ENCODE results near the gene VAV3.

Gene VAV3

DNA sequence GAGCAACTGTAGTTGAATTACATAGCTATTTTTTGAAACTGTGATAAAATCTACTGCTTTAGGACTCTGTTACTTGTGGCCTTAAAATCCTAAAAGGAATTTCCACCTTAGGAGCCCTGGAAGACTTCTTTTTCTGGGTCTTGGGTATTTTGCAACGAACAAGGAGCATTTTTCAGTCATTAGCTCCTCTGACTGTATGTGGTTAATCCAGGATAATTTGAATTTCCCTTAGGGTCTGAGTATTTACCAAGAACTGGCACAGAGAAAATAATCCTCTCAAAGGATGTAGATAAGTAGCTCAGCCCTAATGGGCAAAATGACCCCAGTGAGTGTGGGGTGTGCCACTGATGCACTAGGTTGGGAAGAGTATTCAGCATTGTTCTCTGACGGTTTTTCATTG, 170.4 kb downstream of the VAV3 start:
- no peak for DNase-seq (ENCODE audit: low spot score)
- TF ChIP-seq, protein P1, sequence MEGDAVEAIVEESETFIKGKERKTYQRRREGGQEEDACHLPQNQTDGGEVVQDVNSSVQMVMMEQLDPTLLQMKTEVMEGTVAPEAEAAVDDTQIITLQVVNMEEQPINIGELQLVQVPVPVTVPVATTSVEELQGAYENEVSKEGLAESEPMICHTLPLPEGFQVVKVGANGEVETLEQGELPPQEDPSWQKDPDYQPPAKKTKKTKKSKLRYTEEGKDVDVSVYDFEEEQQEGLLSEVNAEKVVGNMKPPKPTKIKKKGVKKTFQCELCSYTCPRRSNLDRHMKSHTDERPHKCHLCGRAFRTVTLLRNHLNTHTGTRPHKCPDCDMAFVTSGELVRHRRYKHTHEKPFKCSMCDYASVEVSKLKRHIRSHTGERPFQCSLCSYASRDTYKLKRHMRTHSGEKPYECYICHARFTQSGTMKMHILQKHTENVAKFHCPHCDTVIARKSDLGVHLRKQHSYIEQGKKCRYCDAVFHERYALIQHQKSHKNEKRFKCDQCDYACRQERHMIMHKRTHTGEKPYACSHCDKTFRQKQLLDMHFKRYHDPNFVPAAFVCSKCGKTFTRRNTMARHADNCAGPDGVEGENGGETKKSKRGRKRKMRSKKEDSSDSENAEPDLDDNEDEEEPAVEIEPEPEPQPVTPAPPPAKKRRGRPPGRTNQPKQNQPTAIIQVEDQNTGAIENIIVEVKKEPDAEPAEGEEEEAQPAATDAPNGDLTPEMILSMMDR (IDR thresholded peaks at IDR 0.05; ENCODE audit: extremely low read depth, insufficient read depth, missing control alignments): no peak
- in situ Hi-C loops (cut with MboI; ENCODE audit: low pct_unique_long_range_greater_than_20kb, low sequenced_read_pairs, unreplicated experiment): no loop called here

DNA sequence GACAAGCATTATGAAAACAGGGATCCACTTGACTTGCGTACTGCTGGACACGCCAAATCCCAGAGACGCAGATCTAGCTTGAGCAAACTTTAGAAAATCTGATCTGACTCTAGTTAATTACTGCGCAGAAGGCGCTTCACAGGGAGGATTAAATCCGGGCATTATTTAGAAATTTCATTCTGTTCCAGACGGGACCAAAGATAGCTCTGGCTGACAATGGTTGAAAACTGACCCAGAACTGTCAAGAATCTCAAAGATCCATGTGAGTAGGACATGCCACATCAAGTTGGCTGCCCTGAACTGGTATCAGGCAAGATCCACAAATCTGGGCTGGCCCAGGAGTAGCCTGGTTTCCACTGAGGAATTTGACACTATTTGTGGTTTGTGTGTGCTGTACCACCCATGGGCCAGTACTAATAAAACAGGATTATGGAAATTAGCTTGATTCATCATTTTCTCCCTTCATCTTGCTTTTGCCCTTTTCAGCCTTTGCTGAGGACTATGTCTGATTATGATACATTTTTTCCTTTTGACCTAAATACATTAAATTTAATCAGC, 171.0 kb downstream of the VAV3 start:
- TF ChIP-seq, protein P1 (IDR thresholded peaks at IDR 0.05; ENCODE audit: extremely low read depth, insufficient read depth, missing control alignments): no peak
- no peak for DNase-seq (ENCODE audit: low spot score)
- in situ Hi-C loops (cut with MboI; ENCODE audit: low pct_unique_long_range_greater_than_20kb, low sequenced_read_pairs, unreplicated experiment): no loop called here

DNA sequence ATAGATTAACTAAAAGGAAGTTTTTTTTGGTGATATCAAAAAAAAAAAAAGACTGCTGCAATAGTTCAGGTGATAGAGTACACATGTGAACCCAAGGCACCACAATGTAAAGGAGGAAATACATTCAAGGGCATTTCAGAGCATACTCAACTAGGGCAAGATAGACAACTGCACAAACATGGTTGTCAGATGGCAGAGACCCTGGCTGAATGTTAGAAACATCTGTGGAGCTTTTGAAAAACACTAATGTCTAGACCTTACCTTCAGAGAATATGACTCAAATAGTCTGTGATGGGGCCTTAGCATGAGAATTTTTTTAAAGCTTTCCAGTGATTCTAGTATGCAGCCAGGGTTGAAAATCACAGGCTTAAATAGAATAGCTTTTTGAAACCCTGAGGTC, 173.6 kb downstream of the VAV3 start:
- in situ Hi-C loops (cut with MboI; ENCODE audit: low pct_unique_long_range_greater_than_20kb, low sequenced_read_pairs, unreplicated experiment): no loop called here
- no peak for DNase-seq (ENCODE audit: low spot score)
- TF ChIP-seq, protein P1 (IDR thresholded peaks at IDR 0.05; ENCODE audit: extremely low read depth, insufficient read depth, missing control alignments): no peak

- DNase-seq (ENCODE audit: low spot score): no peak
- TF ChIP-seq, protein P1 (IDR thresholded peaks at IDR 0.05; ENCODE audit: extremely low read depth, insufficient read depth, missing control alignments): no peak
- in situ Hi-C loops (cut with MboI; ENCODE audit: low pct_unique_long_range_greater_than_20kb, low sequenced_read_pairs, unreplicated experiment): no loop called here
Measured at GRCh38 chr1:107789817-107790524, 175.0 kb downstream of the VAV3 start.

DNA sequence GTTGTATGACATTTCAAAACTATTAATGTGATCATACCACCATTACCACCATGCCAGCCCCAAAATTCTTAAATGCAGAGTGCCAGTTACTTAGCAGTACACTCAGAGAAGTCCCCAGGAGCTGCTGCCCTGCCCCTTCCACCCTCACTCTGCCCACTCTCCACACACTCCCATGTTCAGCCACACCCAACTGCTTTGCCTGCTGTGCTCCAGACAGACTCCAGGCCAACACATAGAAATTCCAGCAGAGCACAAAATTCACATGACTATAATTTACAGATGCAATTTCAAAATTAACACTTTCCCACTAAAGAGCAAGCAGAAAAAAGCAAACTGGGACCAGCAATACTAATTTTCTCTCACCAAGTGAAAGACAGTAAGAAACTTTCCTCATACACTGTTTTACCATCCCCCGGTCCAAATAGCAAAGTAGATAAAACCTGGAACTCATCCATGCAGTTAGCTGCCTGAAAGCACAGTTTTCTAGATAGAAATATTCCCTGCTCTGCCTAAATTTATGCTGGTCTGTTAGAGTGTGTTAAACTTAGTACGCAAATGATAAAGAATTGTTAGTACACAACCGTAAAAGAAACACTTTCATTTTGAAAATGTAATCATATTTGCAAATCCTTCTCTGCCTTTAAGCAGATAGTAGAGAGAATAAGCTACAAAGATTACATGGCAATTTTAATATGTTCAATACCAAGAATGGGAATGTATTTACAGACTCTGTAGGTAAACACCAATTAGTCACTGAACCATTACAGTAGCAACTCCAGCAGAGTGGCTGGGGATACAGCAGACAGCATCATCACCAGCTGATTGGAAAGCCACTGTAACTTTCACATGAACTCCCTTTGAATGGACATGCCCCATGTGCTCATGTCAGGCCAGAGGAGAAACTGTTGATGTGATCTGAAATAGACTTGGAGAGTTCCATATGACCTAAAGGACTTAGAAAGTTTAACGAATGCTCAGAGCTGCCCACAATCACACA, 176.5 kb downstream of the VAV3 start:
- DNase-seq (ENCODE audit: low spot score): no peak
- TF ChIP-seq, protein P1 (IDR thresholded peaks at IDR 0.05; ENCODE audit: extremely low read depth, insufficient read depth, missing control alignments): no peak
- in situ Hi-C loops (cut with MboI; ENCODE audit: low pct_unique_long_range_greater_than_20kb, low sequenced_read_pairs, unreplicated experiment): no loop called here

DNA sequence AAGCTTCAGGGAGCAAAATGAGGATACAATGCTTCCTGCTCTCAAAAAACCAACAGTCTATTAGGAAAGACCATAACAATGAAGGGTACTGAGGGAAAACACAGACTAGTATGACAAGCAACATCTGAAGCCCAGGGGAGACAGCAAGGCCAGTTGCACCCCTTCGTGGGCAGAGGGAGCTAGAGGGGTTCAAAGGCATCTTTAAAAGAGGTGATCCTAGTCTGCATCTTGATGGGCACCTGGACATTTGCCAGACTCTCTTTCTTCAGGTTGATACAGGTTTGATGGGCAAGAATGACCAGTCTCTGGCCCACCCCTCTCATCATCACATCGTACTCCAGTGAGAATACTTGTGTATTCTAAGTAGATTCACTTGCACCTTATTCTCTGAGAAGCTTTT, 177.7 kb downstream of the VAV3 start:
- no peak for DNase-seq (ENCODE audit: low spot score)
- TF ChIP-seq, protein P1 (IDR thresholded peaks at IDR 0.05; ENCODE audit: extremely low read depth, insufficient read depth, missing control alignments): peak; percentile 42

More for the DNA sequence above, 177.7 kb downstream of the VAV3 start:
- in situ Hi-C loops (cut with MboI; ENCODE audit: low pct_unique_long_range_greater_than_20kb, low sequenced_read_pairs, unreplicated experiment): no loop called here

All from GM13977 (cell line).